SHP77 treated with DMSO at 0.1 percent for 48 hours (cell line): ENCODE measurements around the gene REV3L.
"Not testable (repeated sequence)": the region's sequence is repeated elsewhere in the genome, so short reads cannot be mapped to it uniquely, and the experiment has no call there.

Experiments used
- DNase-seq: peaks from one replicate; lab custom pipeline; 2025; lab: John Stamatoyannopoulos, UW

The REV3L gene

GRCh38 chr6:111482959-111483735 lies at the start of gene REV3L:
Gene REV3L (minus strand): TSS chr6:111483218. CDS start chr6:111482888, 330 bp downstream.
- peak; percentile 89 for DNase-seq

DNA sequence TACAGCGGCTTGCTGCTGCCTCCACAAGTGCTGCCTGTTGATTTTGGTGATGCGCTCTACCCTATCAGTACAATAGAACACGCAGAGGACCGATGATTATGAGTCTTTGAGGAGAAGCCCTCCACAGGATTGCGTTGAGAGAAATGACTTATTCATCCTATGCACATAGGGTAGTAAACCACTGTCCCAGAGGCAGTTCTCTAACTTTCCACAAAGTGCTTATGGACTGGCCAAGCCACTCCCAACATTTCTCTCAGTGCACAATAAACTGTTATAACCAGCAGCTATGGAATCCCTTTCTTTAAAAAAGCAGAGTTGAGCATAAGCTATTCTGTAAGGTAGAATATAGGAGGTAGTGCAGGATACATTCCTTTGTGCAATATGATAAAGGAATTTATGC lies 48.2 kb upstream of the REV3L start:
- DNase-seq = no peak

DNA sequence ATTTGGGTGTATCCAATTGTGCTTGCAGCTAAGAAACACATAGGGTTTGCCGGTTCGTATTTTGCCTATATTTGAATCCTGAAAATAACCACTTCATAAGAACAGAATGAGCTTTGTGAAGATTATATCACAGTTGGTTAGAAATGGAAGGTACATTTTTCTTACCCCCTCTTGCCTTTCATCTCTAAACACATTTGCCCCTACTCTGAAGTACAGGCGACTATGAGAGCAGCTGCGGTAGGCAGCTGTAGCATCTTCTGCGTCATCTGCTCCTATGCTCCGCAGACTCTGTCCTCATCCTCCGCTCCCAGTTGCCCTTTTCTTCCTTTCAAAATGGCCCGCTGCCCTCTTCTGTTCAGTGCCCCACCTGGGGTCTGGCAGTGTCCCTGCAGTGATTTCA lies 47.6 kb upstream of the REV3L start:
- DNase-seq = peak; percentile 76

- no peak for DNase-seq
Observed at GRCh38 chr6:111530218-111530617, 47.2 kb upstream of the REV3L start.

DNA sequence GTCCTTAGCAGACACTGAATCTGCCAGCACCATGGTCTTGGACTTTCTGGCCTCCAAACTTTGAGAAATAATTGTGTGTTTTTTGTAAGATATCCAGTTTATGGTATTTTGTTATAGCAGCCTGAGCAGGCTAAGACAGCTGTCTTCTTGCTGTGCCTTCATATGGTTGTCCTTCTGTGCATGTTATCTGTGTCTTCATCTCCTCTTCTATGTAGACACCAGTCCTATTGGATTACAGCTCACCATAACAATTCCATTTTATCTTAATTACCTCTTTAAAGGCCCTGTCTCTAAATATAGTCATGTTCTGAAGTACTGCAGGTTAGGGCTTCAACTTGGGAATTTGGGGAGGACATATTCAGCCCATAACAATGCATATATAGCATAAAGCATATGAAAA lies 44.3 kb upstream of the REV3L start:
- no peak for DNase-seq

DNA sequence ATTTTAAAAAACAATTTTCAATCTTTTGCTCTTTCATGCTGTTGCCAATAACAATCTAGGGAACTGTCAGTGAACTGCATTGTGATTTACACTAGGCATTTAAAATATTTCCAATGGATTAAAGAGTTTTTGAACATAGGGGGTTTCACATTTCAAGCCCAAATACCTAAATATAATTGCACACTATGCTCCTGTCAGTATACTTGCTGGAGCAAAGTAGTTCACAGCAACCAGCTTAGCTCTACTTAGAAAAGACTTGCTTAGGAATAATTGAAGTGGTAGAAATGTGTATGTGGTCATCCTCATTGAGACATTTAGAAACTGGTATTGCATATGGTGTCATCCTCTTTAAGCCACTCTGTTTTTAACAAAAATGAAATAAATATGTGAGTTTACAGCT lies 41.7 kb upstream of the REV3L start:
- no peak for DNase-seq

DNA sequence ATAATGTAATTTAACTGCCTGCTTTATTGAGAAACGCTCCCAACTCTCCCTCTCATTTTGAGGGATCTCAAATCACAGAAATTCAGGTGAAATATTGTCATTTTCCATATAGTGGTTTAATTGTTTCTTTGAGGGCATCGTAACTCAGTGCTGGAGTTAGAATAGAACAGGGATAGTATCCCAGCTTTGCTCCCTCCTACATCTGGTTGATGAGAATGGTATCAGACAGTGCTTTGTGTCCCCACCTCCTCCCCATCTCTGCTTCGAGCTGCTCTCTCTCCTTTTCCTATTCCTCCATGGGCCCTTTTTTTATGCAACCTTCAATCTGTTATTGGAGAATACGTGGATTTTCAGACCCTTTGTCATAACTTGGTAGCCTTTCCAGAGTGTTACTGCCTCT lies 41.2 kb upstream of the REV3L start:
- DNase-seq = no peak

DNA sequence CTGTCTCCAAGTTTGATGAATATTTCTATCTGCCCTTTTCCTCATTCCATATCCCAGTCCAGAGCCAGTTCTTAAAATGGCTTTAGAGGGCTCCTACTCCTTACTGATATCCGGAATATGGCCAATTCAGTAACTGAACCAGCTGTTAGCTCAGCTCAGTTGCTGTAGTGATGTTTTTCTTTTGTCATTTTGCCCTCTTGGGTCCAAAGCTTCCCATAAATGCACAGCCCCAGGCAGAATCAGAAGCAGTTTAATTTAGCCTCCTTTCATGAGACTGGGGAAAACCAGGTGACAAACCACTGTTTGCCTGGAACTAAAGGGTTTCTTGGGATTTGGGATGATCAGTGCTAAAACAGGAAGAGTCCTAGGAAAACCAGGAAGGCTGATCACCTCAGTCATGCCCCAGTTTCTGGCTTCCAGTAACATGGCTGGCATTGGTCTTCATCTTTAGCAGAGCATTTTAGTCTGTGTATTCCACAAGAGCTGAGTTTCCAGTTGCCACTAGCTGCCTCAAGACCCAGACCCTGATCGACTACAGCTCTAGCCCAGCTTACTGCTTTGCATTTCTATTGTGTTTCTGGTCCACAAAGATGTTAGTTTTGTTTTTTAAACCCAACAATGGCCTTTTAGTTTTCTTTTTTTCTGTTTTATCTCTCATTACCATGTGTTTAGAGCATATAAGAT lies 40.6 kb upstream of the REV3L start:
- no peak for DNase-seq

DNA sequence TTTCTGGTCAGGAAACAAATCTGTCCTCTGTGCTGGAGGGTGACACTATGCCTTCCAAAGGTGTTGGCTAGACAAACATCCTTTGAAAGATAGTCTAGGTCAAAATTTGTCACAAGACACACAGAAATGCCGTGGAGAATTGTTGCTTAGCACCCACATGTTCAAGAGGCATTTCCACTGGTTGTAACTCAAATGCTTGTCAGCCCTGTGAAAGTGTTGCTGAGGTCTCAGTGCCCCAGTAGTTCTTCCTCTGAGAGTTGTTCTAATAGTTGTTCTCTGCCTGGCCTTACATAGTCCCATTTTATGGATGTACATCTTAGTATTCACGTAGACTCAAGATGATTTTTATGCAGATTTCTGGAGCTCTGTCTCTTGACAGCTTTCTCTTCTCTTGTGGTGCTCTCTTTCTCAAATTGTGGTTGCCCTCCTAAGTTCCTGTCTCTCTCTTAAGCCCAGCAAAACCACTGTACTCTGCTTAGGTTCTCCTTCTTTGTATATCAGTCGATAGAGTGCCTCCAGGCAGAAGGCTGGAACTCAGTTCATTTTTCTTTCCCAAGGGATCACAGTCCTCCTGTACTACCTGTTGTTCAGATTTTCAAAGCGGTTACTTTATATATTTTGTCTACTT lies 39.5 kb upstream of the REV3L start:
- no peak for DNase-seq

- DNase-seq = no peak
Observed at GRCh38 chr6:111521497-111522270, 38.7 kb upstream of the REV3L start.

DNA sequence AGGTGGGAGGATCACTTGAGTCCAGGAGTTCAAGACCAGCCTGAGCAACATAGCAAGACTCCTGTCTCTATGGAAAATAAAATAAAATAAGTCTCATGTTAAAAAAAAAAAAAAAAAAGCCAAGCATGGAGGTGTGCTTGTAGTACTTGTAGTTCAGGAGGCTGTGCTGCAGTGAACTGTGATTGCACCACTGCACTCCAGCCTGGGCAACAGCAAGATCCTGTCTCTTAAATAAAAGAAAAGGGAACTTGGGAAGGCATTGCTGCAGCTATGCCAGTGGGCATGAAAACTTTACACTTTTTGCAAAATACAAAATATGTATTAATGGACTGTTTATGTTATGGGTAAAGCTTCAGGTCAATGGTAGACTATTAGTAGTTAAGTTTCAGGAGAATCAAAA lies 37.5 kb upstream of the REV3L start:
- no peak for DNase-seq

DNA sequence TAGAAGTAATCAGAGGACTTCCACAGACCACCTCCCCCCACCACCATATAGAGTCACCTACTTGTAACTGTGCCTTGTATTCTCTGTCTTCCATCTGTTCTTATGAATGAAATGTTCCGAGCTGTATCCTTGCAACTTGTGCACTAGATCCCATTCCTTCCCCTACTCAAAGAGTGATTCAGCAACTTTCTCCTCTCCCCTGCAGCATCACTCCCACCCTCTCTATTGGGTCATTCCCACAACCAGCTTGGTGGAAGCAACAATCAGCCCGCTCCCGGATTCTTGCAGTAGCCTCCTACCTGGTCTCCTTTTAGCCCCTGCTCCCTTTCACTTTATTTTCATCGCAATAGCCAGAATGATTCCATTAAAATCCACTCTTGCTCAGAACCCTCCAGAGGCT lies 34.9 kb upstream of the REV3L start:
- no peak for DNase-seq

DNA sequence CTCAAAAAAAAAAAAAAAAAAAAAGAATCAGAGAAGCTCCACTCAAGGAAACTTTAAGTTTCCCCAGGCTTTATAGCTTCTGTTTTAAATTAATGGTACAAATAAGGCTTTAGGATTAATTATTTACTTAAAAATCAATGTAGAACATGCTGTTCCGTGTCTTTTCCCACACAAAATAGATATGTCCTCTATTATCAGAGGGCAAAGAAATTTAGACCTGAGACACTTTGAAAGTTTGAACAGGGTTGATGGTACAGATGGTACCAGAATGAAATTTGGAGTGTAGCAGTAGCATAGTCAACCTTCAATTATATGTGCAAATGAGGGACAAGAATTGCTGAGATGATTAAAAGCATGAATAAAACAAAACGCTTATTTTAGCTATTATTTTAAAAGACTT lies 32.2 kb upstream of the REV3L start:
- DNase-seq = no peak

- not testable (repeated sequence) for DNase-seq
Observed at GRCh38 chr6:111514531-111514930, 31.5 kb upstream of the REV3L start.

GRCh38 chr6:111507219-111507618 lies 24.2 kb upstream of the REV3L start:
- DNase-seq = not testable (repeated sequence)

- DNase-seq = not testable (repeated sequence)
Observed at GRCh38 chr6:111505498-111505897, 22.5 kb upstream of the REV3L start.

DNA sequence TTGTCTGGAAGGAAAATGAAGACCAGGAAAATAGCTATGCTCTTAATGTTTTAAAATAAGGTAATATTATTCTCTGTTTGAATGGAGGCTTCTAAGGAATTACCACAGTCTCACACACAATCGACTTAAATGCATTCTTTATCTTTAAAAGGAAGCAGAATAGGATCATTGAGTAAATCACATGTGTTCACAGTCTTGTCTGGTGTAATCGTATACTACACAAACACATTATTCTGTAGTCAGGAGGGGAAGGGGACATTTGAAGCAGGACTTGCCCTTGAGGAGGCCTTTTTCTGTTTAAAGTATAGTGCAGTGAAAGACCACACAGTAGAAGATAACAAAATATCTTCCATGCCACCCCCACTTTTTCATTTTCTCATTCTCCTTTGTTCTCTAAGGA lies 20.6 kb upstream of the REV3L start:
- DNase-seq = no peak

GRCh38 chr6:111503194-111503593 lies 20.2 kb upstream of the REV3L start:
- DNase-seq = no peak

DNA sequence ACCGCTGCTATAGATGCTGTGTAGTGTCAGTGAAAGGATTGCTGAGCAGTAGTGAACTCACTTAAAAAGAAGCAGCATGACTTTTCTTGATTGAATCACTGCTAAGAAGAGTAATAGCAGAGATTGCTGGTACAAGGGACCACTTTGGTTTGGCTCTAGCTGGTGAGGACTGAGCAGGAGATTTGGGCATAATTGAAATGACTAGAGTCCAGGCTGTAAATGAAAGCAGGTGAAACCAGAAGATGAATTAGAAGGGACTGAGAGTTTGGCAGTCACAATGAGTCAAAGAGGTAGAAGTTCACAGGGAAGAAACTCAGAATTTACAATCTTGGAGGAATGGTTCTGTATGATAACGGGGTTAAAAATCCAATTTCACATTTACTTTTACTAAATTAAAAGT lies 19.1 kb upstream of the REV3L start:
- no peak for DNase-seq

GRCh38 chr6:111499269-111499793 lies 16.3 kb upstream of the REV3L start:
- no peak for DNase-seq

GRCh38 chr6:111494951-111495635 lies 12.1 kb upstream of the REV3L start:
- no peak for DNase-seq

GRCh38 chr6:111492499-111492898 lies 9.5 kb upstream of the REV3L start:
- no peak for DNase-seq
